IMR-90 (cell line): Measurements from ENCODE around the gene GNAI3. TPM values are rescaled to one million over a fixed set of nuclear protein-coding genes. Genes with fewer than 3 reads are reported as not detected.

Experiments used
- ATAC-seq: fragments of 200-7000 bp; cut with Tn5 transposase; 2 replicates; pipeline ENCODE4 v1.9.1; 2020; ENCODE audit warnings: low read depth, mild to moderate bottlenecking, moderate library complexity
- BruUV-seq: library from RNA; stranded (reverse); fragments of 400-500 nt; replicated peaks from 2 replicates; lab custom pipeline; 2021; lab: Mats Ljungman, UMichigan
- CTCF ChIA-PET: fragments of 300-600 bp; formaldehyde crosslinking; extraction: SDS; loops from one replicate; lab custom pipeline; 2021; ENCODE audit warnings: antibody characterized with exemption; lab: Yijun Ruan, JAX
- POLR2A ChIA-PET: fragments of 300-600 bp; sonication (Branson Sonifier 250); formaldehyde crosslinking; loops from one replicate; lab custom pipeline; 2022; ENCODE audit warnings: antibody characterized with exemption; ENCODE audit not compliant: unreplicated experiment; lab: Charles Lee
- DNase-seq: peaks from one replicate; pipeline ENCODE4 v3.0.0; 2013
- H2AFZ ChIP-seq: replicated peaks from 2 replicates; pipeline ENCODE3; 2013; ENCODE audit warnings: low read length, mild to moderate bottlenecking; ENCODE audit not compliant: poor library complexity
- H2AK5ac ChIP-seq: 2 replicates; pipeline ENCODE4 v1.6.1; 2013; ENCODE audit warnings: low read depth, low read length, inconsistent platforms
- H2AK9ac ChIP-seq: replicated peaks from 2 replicates; pipeline ENCODE3; 2013; ENCODE audit warnings: mild to moderate bottlenecking, low read depth, low read length, moderate library complexity; ENCODE audit not compliant: poor library complexity
- H2BK120ac ChIP-seq: 2 replicates; pipeline ENCODE4 v1.6.1; 2013; ENCODE audit warnings: low read depth, low read length, inconsistent platforms
- H2BK15ac ChIP-seq: 3 replicates; pipeline ENCODE4 v1.6.1; 2013; ENCODE audit warnings: low read depth, low read length, inconsistent platforms
- H2BK20ac ChIP-seq: 2 replicates; pipeline ENCODE4 v1.6.1; 2013; ENCODE audit warnings: low read depth, mild to moderate bottlenecking, inconsistent platforms, low read length, moderate library complexity
- H2BK5ac ChIP-seq: 2 replicates; pipeline ENCODE4 v1.6.1; 2013; ENCODE audit warnings: mild to moderate bottlenecking, low read depth, low read length, inconsistent platforms; ENCODE audit not compliant: poor library complexity, severe bottlenecking
- H3K14ac ChIP-seq: replicated peaks from 2 replicates; pipeline ENCODE4 v1.6.1; 2013; ENCODE audit warnings: low read depth, low read length, inconsistent platforms
- H3K18ac ChIP-seq: 2 replicates; pipeline ENCODE4 v1.6.1; 2013; ENCODE audit warnings: low read depth, low read length, control low read depth
- H3K23ac ChIP-seq: 2 replicates; pipeline ENCODE4 v1.6.1; 2013; ENCODE audit warnings: low read depth, low read length, inconsistent platforms
- H3K27ac ChIP-seq: 2 replicates; pipeline ENCODE4 v1.5.1; 2013; ENCODE audit warnings: mild to moderate bottlenecking, control low read depth, low read length; ENCODE audit not compliant: insufficient read depth
- H3K27me3 ChIP-seq: 2 replicates; pipeline ENCODE4 v1.6.1; 2013; ENCODE audit warnings: low read length; ENCODE audit not compliant: control insufficient read depth, insufficient read depth
- H3K36me3 ChIP-seq: 2 replicates; pipeline ENCODE4 v1.6.1; 2013; ENCODE audit warnings: low read length, mixed read lengths; ENCODE audit not compliant: control insufficient read depth, insufficient read depth
- H3K4ac ChIP-seq: 2 replicates; pipeline ENCODE4 v1.6.1; 2013; ENCODE audit warnings: low read depth, low read length, inconsistent platforms
- H3K4me1 ChIP-seq: 2 replicates; pipeline ENCODE4 v1.6.1; 2013; ENCODE audit warnings: low read length, mixed read lengths; ENCODE audit not compliant: control insufficient read depth, insufficient read depth
- H3K4me2 ChIP-seq: 2 replicates; pipeline ENCODE4 v1.6.1; 2013; ENCODE audit warnings: low read depth, mild to moderate bottlenecking, control low read depth, low read length, moderate library complexity
- H3K4me3 ChIP-seq: 2 replicates; pipeline ENCODE4 v1.5.1; 2013; ENCODE audit warnings: low read depth, mild to moderate bottlenecking, control low read depth, low read length, moderate library complexity; ENCODE audit not compliant: insufficient read depth
- H3K56ac ChIP-seq: 2 replicates; pipeline ENCODE4 v1.6.1; 2013; ENCODE audit warnings: low read length, inconsistent platforms; ENCODE audit not compliant: insufficient read depth; ENCODE audit errors: extremely low read depth
- H3K79me1 ChIP-seq, 2 experiments: 2 replicates each; pipeline ENCODE4 v1.6.1; 2013; ENCODE audit warnings: low read length in 2 of 2, inconsistent platforms in 1 of 2, low read depth in 1 of 2
- H3K9ac ChIP-seq: 2 replicates; pipeline ENCODE4 v1.6.1; 2013; ENCODE audit warnings: low read depth, low read length, control low read depth
- H3K9me1 ChIP-seq: 2 replicates; pipeline ENCODE4 v1.6.1; 2013; ENCODE audit warnings: low read length, inconsistent platforms; ENCODE audit not compliant: insufficient read depth
- H3K9me3 ChIP-seq: 2 replicates; pipeline ENCODE4 v1.6.1; 2013; ENCODE audit warnings: low read length; ENCODE audit not compliant: control insufficient read depth, insufficient read depth
- H4K20me1 ChIP-seq: 2 replicates; pipeline ENCODE4 v1.6.1; 2013; ENCODE audit warnings: low read length, inconsistent platforms; ENCODE audit not compliant: insufficient read depth
- H4K5ac ChIP-seq: 2 replicates; pipeline ENCODE4 v1.6.1; 2013; ENCODE audit warnings: mild to moderate bottlenecking, low read depth, low read length, control low read depth
- H4K8ac ChIP-seq, 2 experiments: 2 replicates each; pipeline ENCODE4 v1.6.1; 2013; ENCODE audit warnings: low read depth in 2 of 2, low read length in 2 of 2, control low read depth in 1 of 2, inconsistent platforms in 1 of 2
- H4K91ac ChIP-seq: 2 replicates; pipeline ENCODE4 v1.6.1; 2013; ENCODE audit warnings: low read depth, low read length, inconsistent platforms; ENCODE audit not compliant: insufficient read depth
- CEBPB ChIP-seq: IDR thresholded peaks from 2 replicates; pipeline ENCODE4 v1.6.1; 2012; ENCODE audit warnings: low read depth, low read length, improper control_type of control experiment
- CHD1 ChIP-seq: IDR thresholded peaks from 2 replicates; pipeline ENCODE4 v1.6.1; 2012; ENCODE audit warnings: low read depth, low read length, improper control_type of control experiment
- FOS ChIP-seq: fragments of 150-350 bp; IDR thresholded peaks from 2 replicates; pipeline ENCODE4 v1.6.1; 2016; ENCODE audit warnings: low read depth, low read length
- MAFK ChIP-seq: IDR thresholded peaks from 2 replicates; pipeline ENCODE4 v1.6.1; 2012; ENCODE audit warnings: low read depth, low read length, improper control_type of control experiment
- MAZ ChIP-seq: IDR thresholded peaks from 2 replicates; pipeline ENCODE4 v1.6.1; 2012; ENCODE audit warnings: low read depth, mild to moderate bottlenecking, low read length, improper control_type of control experiment, moderate library complexity, borderline replicate concordance
- MXI1 ChIP-seq: IDR thresholded peaks from 2 replicates; pipeline ENCODE4 v1.6.1; 2012; ENCODE audit warnings: low read depth, mild to moderate bottlenecking, low read length, moderate library complexity, borderline replicate concordance
- NFE2L2 ChIP-seq: fragments of 150-350 bp; IDR thresholded peaks from 2 replicates; pipeline ENCODE4 v1.6.1; 2016; ENCODE audit warnings: low read depth, mild to moderate bottlenecking, low read length
- RAD21 ChIP-seq: IDR thresholded peaks from 2 replicates; pipeline ENCODE4 v1.6.1; 2012; ENCODE audit warnings: low read length, improper control_type of control experiment
- RCOR1 ChIP-seq: IDR thresholded peaks from 2 replicates; pipeline ENCODE4 v1.6.1; 2012; ENCODE audit warnings: mild to moderate bottlenecking, low read length, improper control_type of control experiment; ENCODE audit not compliant: insufficient replicate concordance
- RFX5 ChIP-seq: IDR thresholded peaks from 2 replicates; pipeline ENCODE4 v1.8.0; 2012; ENCODE audit warnings: low read depth, mild to moderate bottlenecking, low read length, moderate library complexity
- WGBS, 2 experiments: methylation state at CpG; one replicate each; pipeline versions ENCODE4 v1.1.5 to v1.1.7; 2013; ENCODE audit warnings: missing lambda C conversion rate in 2 of 2; ENCODE audit not compliant: insufficient read length in 1 of 2; ENCODE audit errors: extremely low coverage in 2 of 2; 5-methylcytosine and 5-hydroxymethylcytosine counted together
- dilution Hi-C: fragments of 300-500 bp; cut with HindIII; formaldehyde crosslinking; loops from one replicate; pipeline ENCODE4 v1.14.3; 2018; ENCODE audit warnings: low sequenced_read_pairs; ENCODE audit not compliant: unreplicated experiment
- in situ Hi-C: fragments of 300-500 bp; cut with MboI; formaldehyde crosslinking; loops from 3 replicates; pipeline ENCODE4 v1.14.3; 2019; ENCODE audit warnings: low sequenced_read_pairs, inconsistent platforms, mixed read lengths
- intact Hi-C: fragments of 100-400 bp; cut with micrococcal nuclease; formaldehyde crosslinking; loops from 2 replicates; pipeline ENCODE4 v1.10.0; 2022
- polyA plus RNA-seq, 3 experiments: library from polyadenylated mRNA; depleted of rRNA; stranded (reverse); fragments of >200 nt; gene quantifications; 2 replicates each; pipeline ENCODE4 v1.2.3, GENCODE V29; 2012; ENCODE audit warnings: low replicate concordance in 1 of 3
- total RNA-seq: library from RNA; depleted of rRNA; stranded (reverse); fragments of >200 nt; gene quantifications from 2 replicates; pipeline ENCODE4 v1.2.3, GENCODE V29; 2012
- TF ChIP-seq, protein P1 (sequence below): fragments of 150-350 bp; IDR thresholded peaks from 2 replicates; pipeline ENCODE4 v1.6.1; 2016; ENCODE audit warnings: low read depth, mild to moderate bottlenecking, low read length, moderate library complexity, borderline replicate concordance
- TF ChIP-seq, protein P2 (sequence below): fragments of 150-350 bp; IDR thresholded peaks from 2 replicates; pipeline ENCODE4 v1.6.1; 2017; ENCODE audit warnings: mild to moderate bottlenecking, antibody characterized with exemption, low read length, low read depth

The GNAI3 gene
- total and polyA plus RNA-seq, 2 of the 4 experiments (the other 2 are of a cell fraction), result 5.9 to 14.9 TPM

DNA sequence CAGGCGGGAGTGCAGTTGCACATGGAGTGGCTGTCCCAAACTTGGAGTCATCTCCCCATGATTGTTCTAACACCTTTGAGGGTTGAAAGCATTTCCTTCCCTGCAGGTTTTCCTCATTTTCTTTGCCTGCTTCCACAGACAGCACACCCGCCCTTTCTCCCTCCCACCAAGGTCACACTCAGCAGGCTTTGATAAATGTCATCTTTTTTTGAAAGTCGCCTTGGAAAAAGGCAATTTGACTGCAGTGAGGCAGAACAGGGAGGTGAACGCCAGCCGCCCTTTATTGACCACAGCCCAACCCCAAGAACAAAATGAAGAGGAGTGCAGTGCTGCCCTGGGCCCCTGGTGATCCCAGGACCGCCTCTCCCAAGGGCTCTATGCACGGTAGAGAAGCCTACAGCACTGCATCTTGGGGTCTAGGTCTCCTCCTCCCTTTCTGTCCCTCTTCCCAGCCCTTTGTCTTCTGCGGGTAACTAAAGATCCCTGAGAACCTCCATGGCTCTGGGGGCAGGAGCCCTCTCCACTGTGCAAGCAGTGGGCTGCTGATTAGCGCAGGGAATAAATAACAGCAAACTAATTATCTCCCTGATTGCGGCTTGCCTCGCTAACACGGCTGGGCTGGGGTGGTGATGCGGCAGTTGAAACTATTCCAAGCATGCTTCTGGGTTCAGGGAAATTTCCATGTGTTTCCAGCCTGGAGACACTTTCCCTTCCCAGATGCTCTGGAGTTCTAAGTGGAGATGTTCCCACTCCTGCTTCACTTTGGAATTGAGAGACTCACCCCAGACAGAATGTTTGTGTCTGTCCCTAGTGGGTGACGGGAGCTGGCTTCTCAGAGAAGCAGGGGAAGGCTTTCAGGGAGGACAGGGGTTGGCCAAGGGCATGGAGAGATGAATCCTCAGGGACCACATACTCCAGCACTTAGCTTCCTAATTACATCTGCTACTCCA, 27.1 kb upstream of the GNAI3 start:
- Histone ChIP-seq H2BK5ac (no peak overlapping the region), H4K5ac (no peak overlapping the region), H3K23ac (no peak overlapping the region), H3K4me1 (no peaks in the 10 kb centered on the region), H2BK15ac (no peak overlapping the region), H2BK120ac (no peak overlapping the region), H2AFZ (no peak overlapping the region), H2BK20ac (no peak overlapping the region), H3K18ac (no peak overlapping the region), H3K27me3 (peaks cover 25% of the 10 kb centered on the region), H4K91ac (no peak overlapping the region), H2AK5ac (no peak overlapping the region), H3K9ac (no peak overlapping the region), H4K8ac (no peak overlapping the region), H3K14ac (no peak overlapping the region), H3K4me3 (no peak overlapping the region), H3K9me3 (no peaks in the 10 kb centered on the region), H3K4ac (no peak overlapping the region), H3K9me1 (no peaks in the 10 kb centered on the region; the same call in 1 of the 2 replicates), H4K20me1 (no peaks in the 10 kb centered on the region), H3K79me1 (no peaks in the 10 kb centered on the region), H3K27ac (no peak overlapping the region), H2AK9ac (no peak overlapping the region), H3K36me3 (no peaks in the 10 kb centered on the region), H3K4me2 (no peak overlapping the region), H3K56ac (no peak overlapping the region)
- TF ChIP-seq, protein P1, sequence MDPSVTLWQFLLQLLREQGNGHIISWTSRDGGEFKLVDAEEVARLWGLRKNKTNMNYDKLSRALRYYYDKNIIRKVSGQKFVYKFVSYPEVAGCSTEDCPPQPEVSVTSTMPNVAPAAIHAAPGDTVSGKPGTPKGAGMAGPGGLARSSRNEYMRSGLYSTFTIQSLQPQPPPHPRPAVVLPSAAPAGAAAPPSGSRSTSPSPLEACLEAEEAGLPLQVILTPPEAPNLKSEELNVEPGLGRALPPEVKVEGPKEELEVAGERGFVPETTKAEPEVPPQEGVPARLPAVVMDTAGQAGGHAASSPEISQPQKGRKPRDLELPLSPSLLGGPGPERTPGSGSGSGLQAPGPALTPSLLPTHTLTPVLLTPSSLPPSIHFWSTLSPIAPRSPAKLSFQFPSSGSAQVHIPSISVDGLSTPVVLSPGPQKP, result no peak
- TF ChIP-seq RCOR1, result no peak
- no peak for TF ChIP-seq RAD21
- TF ChIP-seq MAZ, result no peak
- TF ChIP-seq MXI1, result no peak
- TF ChIP-seq, protein P2, sequence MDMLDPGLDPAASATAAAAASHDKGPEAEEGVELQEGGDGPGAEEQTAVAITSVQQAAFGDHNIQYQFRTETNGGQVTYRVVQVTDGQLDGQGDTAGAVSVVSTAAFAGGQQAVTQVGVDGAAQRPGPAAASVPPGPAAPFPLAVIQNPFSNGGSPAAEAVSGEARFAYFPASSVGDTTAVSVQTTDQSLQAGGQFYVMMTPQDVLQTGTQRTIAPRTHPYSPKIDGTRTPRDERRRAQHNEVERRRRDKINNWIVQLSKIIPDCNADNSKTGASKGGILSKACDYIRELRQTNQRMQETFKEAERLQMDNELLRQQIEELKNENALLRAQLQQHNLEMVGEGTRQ, result no peak
- TF ChIP-seq NFE2L2, result no peak
- no peak for TF ChIP-seq RFX5
- TF ChIP-seq CEBPB, result no peak
- TF ChIP-seq MAFK, result no peak
- no peak for TF ChIP-seq FOS
- TF ChIP-seq CHD1, result no peak
- ChIA-PET POLR2A (no interaction called here), CTCF (interaction anchor here (1.5 kb wide), 1 partner anchor 11 kb away, joined by 5 read pairs; no protein-coding TSS in a partner anchor)
- no peak for DNase-seq
- dilution Hi-C loops (no loop called here), in situ Hi-C loops (no loop called here), intact Hi-C loops (no loop called here)
- no peak for ATAC-seq
- WGBS, 2 experiments, result no CpG with 5 or more reads among the region's 14 CpGs
- BruUV-seq, result no TSS peak
